Keratinocyte (primary cell): ENCODE data around the gene APOC1. TPM values are rescaled to one million over a fixed set of nuclear protein-coding genes. Genes with fewer than 3 reads are reported as not detected.

ENCODE experiments used
- DNase-seq: peaks from one replicate; pipeline ENCODE4 v3.0.0-alpha.2; 2011; ENCODE audit warnings: low read depth, missing footprints, low spot score
- FAIRE-seq: peaks from 2 replicates; lab custom pipeline; 2011; peaks lifted over from hg19 to GRCh38; lab: Jason Lieb, UNC
- H2AFZ ChIP-seq: 2 replicates; pipeline ENCODE4 v1.6.0; 2012; ENCODE audit warnings: low read length, control low read depth, inconsistent platforms; ENCODE audit not compliant: control insufficient read depth
- H3K27ac ChIP-seq: 2 replicates; pipeline ENCODE4 v1.5.1; 2011; ENCODE audit warnings: low read length; ENCODE audit not compliant: control insufficient read depth, insufficient read depth
- H3K27me3 ChIP-seq: 3 replicates; pipeline ENCODE4 v1.6.0; 2011; ENCODE audit warnings: low read length; ENCODE audit not compliant: control insufficient read depth, insufficient read depth; ENCODE audit errors: extremely low read depth
- H3K36me3 ChIP-seq, 2 experiments: 2 replicates in 1 of 2; 3 replicates in 1 of 2; pipeline ENCODE4 v1.5.1; 2011; ENCODE audit warnings: low read length in 2 of 2, mild to moderate bottlenecking in 1 of 2; ENCODE audit not compliant: control insufficient read depth in 2 of 2, insufficient read depth in 2 of 2; ENCODE audit errors: extremely low read depth in 1 of 2
- H3K4me1 ChIP-seq: 3 replicates; pipeline ENCODE4 v1.5.1; 2011; ENCODE audit warnings: low read length; ENCODE audit not compliant: control insufficient read depth, insufficient read depth; ENCODE audit errors: extremely low read depth
- H3K4me2 ChIP-seq: 3 replicates; pipeline ENCODE4 v1.6.0; 2011; ENCODE audit warnings: low read depth, low read length; ENCODE audit not compliant: control insufficient read depth, insufficient read depth; ENCODE audit errors: extremely low read depth
- H3K4me3 ChIP-seq, 3 experiments: fragments of 200-600 bp in 1 of 3; sonication (generic) in 1 of 3; 2 replicates in 2 of 3; 3 replicates in 1 of 3; pipeline ENCODE4 v1.5.1; 2011 to 2016; ENCODE audit warnings: low read length in 3 of 3, mild to moderate bottlenecking in 3 of 3, control low read depth in 2 of 3, inconsistent platforms in 1 of 3, low read depth in 1 of 3, mixed read lengths in 1 of 3, mixed run types in 1 of 3, moderate library complexity in 1 of 3; ENCODE audit not compliant: control insufficient read depth in 2 of 3, insufficient read depth in 2 of 3; ENCODE audit errors: extremely low read depth in 1 of 3
- H3K79me2 ChIP-seq: 2 replicates; pipeline ENCODE4 v1.6.0; 2012; ENCODE audit warnings: low read length; ENCODE audit not compliant: control insufficient read depth, insufficient read depth
- H3K9ac ChIP-seq: 3 replicates; pipeline ENCODE4 v1.6.0; 2011; ENCODE audit warnings: low read length; ENCODE audit not compliant: control insufficient read depth, insufficient read depth; ENCODE audit errors: extremely low read depth
- H3K9me1 ChIP-seq: 3 replicates; pipeline ENCODE4 v1.6.0; 2011; ENCODE audit warnings: low read length; ENCODE audit not compliant: control insufficient read depth, insufficient read depth; ENCODE audit errors: extremely low read depth
- H3K9me3 ChIP-seq: 2 replicates; pipeline ENCODE4 v1.5.1; 2012; ENCODE audit warnings: low read depth, low read length; ENCODE audit not compliant: control insufficient read depth
- H4K20me1 ChIP-seq: 3 replicates; pipeline ENCODE4 v1.6.0; 2011; ENCODE audit warnings: low read length; ENCODE audit not compliant: control insufficient read depth, insufficient read depth; ENCODE audit errors: extremely low read depth
- EZH2 ChIP-seq: IDR thresholded peaks from one replicate; pipeline ENCODE4 v1.6.1; 2012; ENCODE audit warnings: inconsistent platforms, mild to moderate bottlenecking, low read length, moderate library complexity
- dilution Hi-C: fragments of 300-500 bp; cut with MboI; formaldehyde crosslinking; loops from one replicate; pipeline ENCODE4 v1.7.0; 2020; ENCODE audit warnings: low sequenced_read_pairs; ENCODE audit not compliant: extremely low pct_ligation_motif_present
- polyA plus RNA-seq, 5 experiments: library from polyadenylated mRNA; depleted of rRNA in 3 of 5; stranded (reverse) in 3 of 5; stranded (forward) in 1 of 5; unstranded in 1 of 5; fragments of >200 nt; gene quantifications; 1 replicate in 1 of 5; 2 replicates in 3 of 5; 3 replicates in 1 of 5; pipeline versions ENCODE4 v1.2.1 to v1.2.3, GENCODE V29; 2011 to 2012; ENCODE audit warnings: missing spikeins in 2 of 5, low read depth in 1 of 5, low replicate concordance in 1 of 5
- TF ChIP-seq, protein P1 (sequence below), 3 experiments: IDR thresholded peaks in 1 of 3; conservative IDR thresholded peaks in 1 of 3; optimal IDR thresholded peaks in 1 of 3; 2 replicates in 2 of 3; 3 replicates in 1 of 3; pipeline versions ENCODE3 to v1.5.1; 2011; ENCODE audit warnings: low read length in 3 of 3, mild to moderate bottlenecking in 3 of 3, moderate library complexity in 2 of 3, control low read depth in 1 of 3, inconsistent platforms in 1 of 3; ENCODE audit not compliant: insufficient read depth in 2 of 3; ENCODE audit errors: extremely low read depth in 1 of 3

APOC1 gene
- polyA plus RNA-seq, 1 donor (not counting 4 experiments of a cell fraction or from before 2014, with no cell fraction given), result 0.79 TPM

DNA sequence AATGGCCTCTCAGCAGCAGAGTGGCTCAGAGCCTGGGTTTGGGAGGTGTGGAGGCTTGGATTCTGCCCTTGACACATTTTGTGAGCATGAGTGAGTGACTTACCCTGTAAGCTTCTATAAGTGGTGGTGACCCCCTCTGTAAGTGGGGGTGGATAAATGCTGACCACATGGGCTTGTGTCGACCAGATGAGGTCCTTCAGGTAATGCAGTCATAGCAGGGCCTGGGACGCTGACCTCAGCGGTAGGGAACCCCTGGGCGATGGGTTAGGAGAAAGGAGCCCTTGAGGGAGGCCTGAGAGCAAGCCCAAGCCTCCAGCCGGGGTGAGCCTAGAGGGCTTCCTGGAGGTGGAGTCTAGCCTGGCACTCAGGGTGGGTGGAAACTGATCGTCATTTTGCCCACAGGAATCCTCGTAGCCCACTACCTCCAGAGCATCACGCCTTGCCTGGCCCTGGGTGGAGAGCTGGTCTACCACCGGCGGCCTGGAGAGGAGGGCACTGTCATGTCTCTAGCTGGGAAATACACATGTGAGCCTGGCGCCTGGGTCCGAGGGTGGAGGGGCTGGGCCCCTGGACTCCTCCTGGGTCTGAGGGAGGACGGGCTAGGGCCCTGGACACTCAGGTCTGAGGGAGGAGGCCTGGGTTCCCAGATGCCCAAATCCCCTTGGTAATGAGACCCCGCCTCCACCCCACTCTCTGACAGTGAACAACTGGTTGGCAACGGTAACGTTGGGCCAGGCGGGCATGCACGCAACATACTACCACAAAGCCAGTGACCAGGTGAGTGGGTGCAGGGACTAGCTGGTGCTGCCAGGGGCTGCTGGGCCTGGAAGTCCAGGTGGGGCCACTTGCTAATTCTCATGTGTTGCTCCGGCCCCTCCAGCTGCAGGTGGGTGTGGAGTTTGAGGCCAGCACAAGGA lies 13.8 kb upstream of the APOC1 start:
- Histone ChIP-seq H3K27me3 (peaks cover 4% of the 10 kb centered on the region), H3K9me1 (no peaks in the 10 kb centered on the region), H3K79me2 (peaks cover 16% of the 10 kb centered on the region), H3K4me1 (no peaks in the 10 kb centered on the region), H3K4me2 (no peak overlapping the region), H3K4me3 (no peak overlapping the region), H3K36me3 (peaks cover 44 to 46% of the 10 kb centered on the region in 2 experiments), H3K9me3 (no peaks in the 10 kb centered on the region), H3K27ac (no peak overlapping the region), H3K9ac (no peak overlapping the region), H2AFZ (no peak overlapping the region), H4K20me1 (peaks cover 9% of the 10 kb centered on the region)
- no peak for DNase-seq
- dilution Hi-C loops, result no loop called here
- no peak for FAIRE-seq
- TF ChIP-seq, protein P1, sequence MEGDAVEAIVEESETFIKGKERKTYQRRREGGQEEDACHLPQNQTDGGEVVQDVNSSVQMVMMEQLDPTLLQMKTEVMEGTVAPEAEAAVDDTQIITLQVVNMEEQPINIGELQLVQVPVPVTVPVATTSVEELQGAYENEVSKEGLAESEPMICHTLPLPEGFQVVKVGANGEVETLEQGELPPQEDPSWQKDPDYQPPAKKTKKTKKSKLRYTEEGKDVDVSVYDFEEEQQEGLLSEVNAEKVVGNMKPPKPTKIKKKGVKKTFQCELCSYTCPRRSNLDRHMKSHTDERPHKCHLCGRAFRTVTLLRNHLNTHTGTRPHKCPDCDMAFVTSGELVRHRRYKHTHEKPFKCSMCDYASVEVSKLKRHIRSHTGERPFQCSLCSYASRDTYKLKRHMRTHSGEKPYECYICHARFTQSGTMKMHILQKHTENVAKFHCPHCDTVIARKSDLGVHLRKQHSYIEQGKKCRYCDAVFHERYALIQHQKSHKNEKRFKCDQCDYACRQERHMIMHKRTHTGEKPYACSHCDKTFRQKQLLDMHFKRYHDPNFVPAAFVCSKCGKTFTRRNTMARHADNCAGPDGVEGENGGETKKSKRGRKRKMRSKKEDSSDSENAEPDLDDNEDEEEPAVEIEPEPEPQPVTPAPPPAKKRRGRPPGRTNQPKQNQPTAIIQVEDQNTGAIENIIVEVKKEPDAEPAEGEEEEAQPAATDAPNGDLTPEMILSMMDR (optimal IDR thresholded peaks at IDR 0.05 in 1 of 3, IDR thresholded peaks at IDR 0.05 in 1 of 3, conservative IDR thresholded peaks at IDR 0.05 in 1 of 3; ENCODE audit: extremely low read depth in 1 of 3, insufficient read depth in 2 of 3, low read length in 3 of 3), result no peak
- no peak for TF ChIP-seq EZH2

DNA sequence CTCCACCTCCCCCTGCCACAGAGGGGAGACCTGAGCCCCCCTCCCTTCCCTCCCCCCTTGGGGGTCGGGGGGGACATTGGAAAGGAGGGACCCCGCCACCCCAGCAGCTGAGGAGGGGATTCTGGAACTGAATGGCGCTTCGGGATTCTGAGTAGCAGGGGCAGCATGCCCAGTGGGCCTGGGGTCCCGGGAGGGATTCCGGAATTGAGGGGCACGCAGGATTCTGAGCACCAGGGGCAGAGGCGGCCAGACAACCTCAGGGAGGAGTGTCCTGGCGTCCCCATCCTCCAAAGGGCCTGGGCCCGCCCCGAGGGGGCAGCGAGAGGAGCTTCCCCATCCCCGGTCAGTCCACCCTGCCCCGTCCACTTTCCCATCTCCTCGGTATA lies 11.2 kb upstream of the APOC1 start:
- Histone ChIP-seq H3K36me3 (peaks cover 23 to 27% of the 10 kb centered on the region in 2 experiments), H4K20me1 (peaks cover 6% of the 10 kb centered on the region), H2AFZ (no peak overlapping the region), H3K9me1 (no peaks in the 10 kb centered on the region), H3K79me2 (peaks cover under 1% of the 10 kb centered on the region), H3K4me2 (no peak overlapping the region), H3K27ac (no peak overlapping the region), H3K4me3 (no peak overlapping the region), H3K27me3 (peaks cover 9% of the 10 kb centered on the region), H3K9ac (no peak overlapping the region), H3K9me3 (no peaks in the 10 kb centered on the region), H3K4me1 (peaks cover 3% of the 10 kb centered on the region)
- TF ChIP-seq, protein P1 (optimal IDR thresholded peaks at IDR 0.05 in 1 of 3, IDR thresholded peaks at IDR 0.05 in 1 of 3, conservative IDR thresholded peaks at IDR 0.05 in 1 of 3; ENCODE audit: extremely low read depth in 1 of 3, insufficient read depth in 2 of 3, low read length in 3 of 3), result no peak
- no peak for TF ChIP-seq EZH2
- FAIRE-seq (no peak), DNase-seq (no peak)
- dilution Hi-C loops, result no loop called here
